Measurements from ENCODE around the gene DLST.

Gene DLST

GRCh38 chr14:74936151-74936550 is 54.4 kb downstream of the DLST start:
- H3K79me2 ChIP-seq (ENCODE audit: control insufficient read depth, insufficient read depth, low read length, poor library complexity): no peaks in the 10 kb centered on the region
- no peak overlapping the region for H2AK5ac ChIP-seq (ENCODE audit: low read length)
- no peak overlapping the region for H3K18ac ChIP-seq (ENCODE audit: low read length)
- no CpG with 5 or more reads among the region's 11 CpGs for WGBS (ENCODE audit: extremely low coverage, insufficient coverage, insufficient read length)
- no peak overlapping the region for H3K4me3 ChIP-seq (ENCODE audit: low read depth, low read length)
- H4K91ac ChIP-seq (ENCODE audit: low read depth, low read length): no peak overlapping the region
- H3K4me2 ChIP-seq (ENCODE audit: low read length): no peak overlapping the region
- H3K14ac ChIP-seq (ENCODE audit: low read length): no peak overlapping the region
- DNase-seq: no peak
- H3K27me3 ChIP-seq (ENCODE audit: insufficient read depth, low read length): no peaks in the 10 kb centered on the region
- H2BK120ac ChIP-seq (ENCODE audit: insufficient read depth, low read length, poor library complexity): no peak overlapping the region
- no peaks in the 10 kb centered on the region for H3K9me3 ChIP-seq (ENCODE audit: insufficient read depth, low read depth, low read length)
- peaks cover 3% of the 10 kb centered on the region for H3K79me1 ChIP-seq (ENCODE audit: low read length)
- no peak overlapping the region for H3K4ac ChIP-seq (ENCODE audit: low read depth, low read length)
- H2AFZ ChIP-seq (ENCODE audit: insufficient read depth, low read length, poor library complexity): no peak overlapping the region
- no peak overlapping the region for H3K9ac ChIP-seq (ENCODE audit: low read length)
- no peak overlapping the region for H3K23ac ChIP-seq (ENCODE audit: low read length)
- no peaks in the 10 kb centered on the region for H3K36me3 ChIP-seq (ENCODE audit: control insufficient read depth in 1 of 2, insufficient read depth in 2 of 2, low read length in 2 of 2)
- no peak overlapping the region for H2BK12ac ChIP-seq (ENCODE audit: low read length)
- H3K27ac ChIP-seq (ENCODE audit: low read depth, low read length): no peak overlapping the region
- H3K4me1 ChIP-seq (ENCODE audit: control insufficient read depth in 1 of 2, insufficient read depth in 2 of 2, low read length in 2 of 2): peaks cover 9 to 13% of the 10 kb centered on the region in 2 experiments
- no peak overlapping the region for H4K12ac ChIP-seq (ENCODE audit: low read depth, low read length)
- H2BK5ac ChIP-seq (ENCODE audit: low read depth, low read length, poor library complexity): no peak overlapping the region
- H4K8ac ChIP-seq (ENCODE audit: low read depth, low read length): no peak overlapping the region

GRCh38 chr14:74936731-74937130 is 55.0 kb downstream of the DLST start:
- Histone ChIP-seq H3K27me3 (ENCODE audit: insufficient read depth, low read length) (no peaks in the 10 kb centered on the region), H3K4me3 (ENCODE audit: low read depth, low read length) (no peak overlapping the region), H4K12ac (ENCODE audit: low read depth, low read length) (no peak overlapping the region), H3K9me3 (ENCODE audit: insufficient read depth, low read depth, low read length) (no peaks in the 10 kb centered on the region), H3K4me1 (ENCODE audit: control insufficient read depth in 1 of 2, insufficient read depth in 2 of 2, low read length in 2 of 2) (peaks cover 12 to 16% of the 10 kb centered on the region in 2 experiments), H3K27ac (ENCODE audit: low read depth, low read length) (no peak overlapping the region), H3K79me1 (ENCODE audit: low read length) (peaks cover 3% of the 10 kb centered on the region), H4K91ac (ENCODE audit: low read depth, low read length) (no peak overlapping the region), H3K4ac (ENCODE audit: low read depth, low read length) (no peak overlapping the region), H3K36me3 (ENCODE audit: control insufficient read depth in 1 of 2, insufficient read depth in 2 of 2, low read length in 2 of 2) (no peaks in the 10 kb centered on the region), H2AK5ac (ENCODE audit: low read length) (no peak overlapping the region), H4K8ac (ENCODE audit: low read depth, low read length) (no peak overlapping the region), H2BK5ac (ENCODE audit: low read depth, low read length, poor library complexity) (no peak overlapping the region), H3K14ac (ENCODE audit: low read length) (no peak overlapping the region), H3K23ac (ENCODE audit: low read length) (no peak overlapping the region), H2AFZ (ENCODE audit: insufficient read depth, low read length, poor library complexity) (no peak overlapping the region), H3K4me2 (ENCODE audit: low read length) (no peak overlapping the region), H3K79me2 (ENCODE audit: control insufficient read depth, insufficient read depth, low read length, poor library complexity) (no peaks in the 10 kb centered on the region), H2BK120ac (ENCODE audit: insufficient read depth, low read length, poor library complexity) (no peak overlapping the region), H3K9ac (ENCODE audit: low read length) (no peak overlapping the region), H3K18ac (ENCODE audit: low read length) (no peak overlapping the region), H2BK12ac (ENCODE audit: low read length) (no peak overlapping the region)
- no CpG with 5 or more reads among the region's 8 CpGs for WGBS (ENCODE audit: extremely low coverage, insufficient coverage, insufficient read length)
- no peak for DNase-seq

- Histone ChIP-seq H3K4ac (ENCODE audit: low read depth, low read length) (no peak overlapping the region), H3K9ac (ENCODE audit: low read length) (no peak overlapping the region)
Measured at GRCh38 chr14:74937171-74937570, 55.5 kb downstream of the DLST start.

GRCh38 chr14:74938531-74939495 is 57.1 kb downstream of the DLST start:
- H3K9ac ChIP-seq (ENCODE audit: low read length): no peak overlapping the region

More at GRCh38 chr14:74937171-74937570, 55.5 kb downstream of the DLST start:
- no peak for DNase-seq
- no peak overlapping the region for H2AK5ac ChIP-seq (ENCODE audit: low read length)
- H3K27me3 ChIP-seq (ENCODE audit: insufficient read depth, low read length): no peaks in the 10 kb centered on the region
- no peak overlapping the region for H3K23ac ChIP-seq (ENCODE audit: low read length)
- no peak overlapping the region for H3K4me3 ChIP-seq (ENCODE audit: low read depth, low read length)
- WGBS (ENCODE audit: extremely low coverage, insufficient coverage, insufficient read length): no CpG with 5 or more reads among the region's 2 CpGs
- no peaks in the 10 kb centered on the region for H3K9me3 ChIP-seq (ENCODE audit: insufficient read depth, low read depth, low read length)
- H2BK120ac ChIP-seq (ENCODE audit: insufficient read depth, low read length, poor library complexity): no peak overlapping the region
- no peak overlapping the region for H4K12ac ChIP-seq (ENCODE audit: low read depth, low read length)
- H3K79me2 ChIP-seq (ENCODE audit: control insufficient read depth, insufficient read depth, low read length, poor library complexity): no peaks in the 10 kb centered on the region
- no peak overlapping the region for H4K91ac ChIP-seq (ENCODE audit: low read depth, low read length)
- H2AFZ ChIP-seq (ENCODE audit: insufficient read depth, low read length, poor library complexity): no peak overlapping the region
- H3K27ac ChIP-seq (ENCODE audit: low read depth, low read length): no peak overlapping the region
- H3K4me2 ChIP-seq (ENCODE audit: low read length): no peak overlapping the region
- no peak overlapping the region for H2BK5ac ChIP-seq (ENCODE audit: low read depth, low read length, poor library complexity)
- peaks cover 0 to 2% of the 10 kb centered on the region in 2 experiments for H3K36me3 ChIP-seq (ENCODE audit: control insufficient read depth in 1 of 2, insufficient read depth in 2 of 2, low read length in 2 of 2)
- no peak overlapping the region for H3K14ac ChIP-seq (ENCODE audit: low read length)
- peaks cover 3% of the 10 kb centered on the region for H3K79me1 ChIP-seq (ENCODE audit: low read length)
- no peak overlapping the region for H2BK12ac ChIP-seq (ENCODE audit: low read length)
- H4K8ac ChIP-seq (ENCODE audit: low read depth, low read length): no peak overlapping the region
- H3K18ac ChIP-seq (ENCODE audit: low read length): no peak overlapping the region
- H3K4me1 ChIP-seq (ENCODE audit: control insufficient read depth in 1 of 2, insufficient read depth in 2 of 2, low read length in 2 of 2): peaks cover 13 to 21% of the 10 kb centered on the region in 2 experiments

More at GRCh38 chr14:74938531-74939495, 57.1 kb downstream of the DLST start:
- H2AFZ ChIP-seq (ENCODE audit: insufficient read depth, low read length, poor library complexity): no peak overlapping the region
- no peaks in the 10 kb centered on the region for H3K27me3 ChIP-seq (ENCODE audit: insufficient read depth, low read length)
- no peak overlapping the region for H3K27ac ChIP-seq (ENCODE audit: low read depth, low read length)
- no peak overlapping the region for H4K12ac ChIP-seq (ENCODE audit: low read depth, low read length)
- no peak overlapping the region for H3K18ac ChIP-seq (ENCODE audit: low read length)
- no peak overlapping the region for H2BK12ac ChIP-seq (ENCODE audit: low read length)
- no peak overlapping the region for H3K4me3 ChIP-seq (ENCODE audit: low read depth, low read length)
- no peaks in the 10 kb centered on the region for H3K79me2 ChIP-seq (ENCODE audit: control insufficient read depth, insufficient read depth, low read length, poor library complexity)
- no peaks in the 10 kb centered on the region for H3K9me3 ChIP-seq (ENCODE audit: insufficient read depth, low read depth, low read length)
- no peak overlapping the region for H3K14ac ChIP-seq (ENCODE audit: low read length)
- DNase-seq: no peak
- no peak overlapping the region for H2BK5ac ChIP-seq (ENCODE audit: low read depth, low read length, poor library complexity)
- peaks cover 13 to 21% of the 10 kb centered on the region in 2 experiments for H3K4me1 ChIP-seq (ENCODE audit: control insufficient read depth in 1 of 2, insufficient read depth in 2 of 2, low read length in 2 of 2)
- H3K4ac ChIP-seq (ENCODE audit: low read depth, low read length): no peak overlapping the region
- peaks cover 0 to 7% of the 10 kb centered on the region in 2 experiments for H3K36me3 ChIP-seq (ENCODE audit: control insufficient read depth in 1 of 2, insufficient read depth in 2 of 2, low read length in 2 of 2)
- no peak overlapping the region for H3K23ac ChIP-seq (ENCODE audit: low read length)
- no peak overlapping the region for H2BK120ac ChIP-seq (ENCODE audit: insufficient read depth, low read length, poor library complexity)
- no peak overlapping the region for H4K8ac ChIP-seq (ENCODE audit: low read depth, low read length)
- H3K79me1 ChIP-seq (ENCODE audit: low read length): peaks cover 3% of the 10 kb centered on the region
- no peak overlapping the region for H4K91ac ChIP-seq (ENCODE audit: low read depth, low read length)
- no CpG with 5 or more reads among the region's 10 CpGs for WGBS (ENCODE audit: extremely low coverage, insufficient coverage, insufficient read length)
- H2AK5ac ChIP-seq (ENCODE audit: low read length): no peak overlapping the region
- H3K4me2 ChIP-seq (ENCODE audit: low read length): no peak overlapping the region
